ENCODE measurements around the gene PLXDC2. TPM values are rescaled to one million over a fixed set of nuclear protein-coding genes. Genes with fewer than 3 reads are reported as not detected.

Gene PLXDC2
- total RNA-seq, 1 donor from 2014 or later: 1.3 TPM

GRCh38 chr10:20105931-20106330, 289.7 kb downstream of the PLXDC2 start:
- H3K36me3 ChIP-seq (ENCODE audit: control insufficient read depth, insufficient read depth, low read length): no peaks in the 10 kb centered on the region
- no peak for FAIRE-seq
- no peak for TF ChIP-seq CTCF (IDR thresholded peaks at IDR 0.05; ENCODE audit: insufficient read depth, low read length, severe bottlenecking)
- H3K27me3 ChIP-seq (ENCODE audit: control insufficient read depth, insufficient read depth, low read length): no peaks in the 10 kb centered on the region
- no peak for DNase-seq (ENCODE audit: low read depth)
- no peak overlapping the region for H3K4me3 ChIP-seq (ENCODE audit: low read depth, low read length)

DNA sequence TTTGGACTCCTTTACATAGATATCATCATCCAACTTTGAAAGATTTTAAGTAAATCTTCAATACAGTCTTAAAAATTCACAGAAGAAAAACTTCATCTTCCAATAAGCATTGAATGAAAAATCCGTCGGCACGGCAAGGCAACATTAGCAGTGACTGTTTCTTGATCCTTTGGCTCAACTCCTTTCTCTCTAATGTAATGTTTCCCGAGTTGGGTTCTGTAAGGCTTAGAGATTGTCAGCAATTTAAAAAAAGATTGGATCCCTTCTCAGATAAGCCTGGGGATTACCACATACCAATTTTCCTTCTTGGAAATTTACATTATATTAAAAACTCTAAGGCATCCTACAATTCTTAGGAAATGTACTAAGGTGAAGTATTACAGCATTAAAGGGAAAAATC, 291.8 kb downstream of the PLXDC2 start:
- no peak for TF ChIP-seq CTCF (IDR thresholded peaks at IDR 0.05; ENCODE audit: insufficient read depth, low read length, severe bottlenecking)
- Histone ChIP-seq H3K36me3 (ENCODE audit: control insufficient read depth, insufficient read depth, low read length) (no peaks in the 10 kb centered on the region), H3K4me3 (ENCODE audit: low read depth, low read length) (no peak overlapping the region), H3K27me3 (ENCODE audit: control insufficient read depth, insufficient read depth, low read length) (no peaks in the 10 kb centered on the region)
- FAIRE-seq: no peak
- DNase-seq (ENCODE audit: low read depth): no peak

GRCh38 chr10:20109613-20110012, 293.4 kb downstream of the PLXDC2 start:
- TF ChIP-seq CTCF (IDR thresholded peaks at IDR 0.05; ENCODE audit: insufficient read depth, low read length, severe bottlenecking): no peak

DNA sequence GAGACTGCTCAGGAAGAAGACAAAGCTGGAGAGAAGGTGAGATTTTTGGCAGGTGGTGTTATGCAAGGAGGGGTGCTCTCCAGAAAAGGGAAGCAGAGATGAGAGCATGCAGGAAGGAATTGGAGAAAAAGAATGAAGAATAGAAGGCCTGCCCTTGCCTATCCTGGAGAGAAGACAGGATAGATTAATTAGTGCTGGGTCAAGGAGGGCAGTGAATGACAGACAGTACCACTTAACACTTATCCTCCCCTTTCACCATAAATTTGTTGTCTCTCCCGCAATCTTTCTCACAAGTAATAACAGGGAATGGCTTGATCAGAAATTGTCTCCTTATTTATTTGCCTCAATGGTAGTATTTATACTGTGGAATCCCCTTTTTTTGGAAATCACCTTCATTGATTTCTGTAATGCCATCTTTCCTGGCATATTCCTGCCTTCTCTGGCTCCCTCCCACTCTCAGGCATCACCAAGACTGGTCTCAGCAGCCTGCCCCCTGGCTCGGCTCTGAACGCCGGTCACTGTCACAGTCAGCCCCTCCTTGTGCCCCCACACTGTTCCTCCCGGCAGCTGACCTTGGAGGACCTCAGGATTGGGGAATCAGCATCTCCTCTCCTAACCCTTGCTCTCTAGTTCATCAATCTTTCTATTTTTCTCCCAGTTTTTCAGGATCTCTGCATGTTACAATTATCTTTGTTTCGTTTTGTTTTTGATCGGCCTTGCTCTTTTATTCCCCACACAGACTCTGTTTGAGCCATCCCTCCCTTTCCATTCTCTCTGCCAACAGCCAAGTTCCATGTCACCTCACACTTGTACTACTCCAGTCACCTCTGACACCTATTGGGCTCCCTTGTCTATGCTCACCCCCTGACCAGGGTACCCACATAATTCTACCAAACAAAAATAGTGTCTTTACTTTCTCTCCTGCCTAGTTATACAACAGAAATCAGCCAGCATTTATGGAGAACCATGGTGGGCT, 294.2 kb downstream of the PLXDC2 start:
- H3K4me3 ChIP-seq (ENCODE audit: low read depth, low read length): no peak overlapping the region
- no peaks in the 10 kb centered on the region for H3K36me3 ChIP-seq (ENCODE audit: control insufficient read depth, insufficient read depth, low read length)
- DNase-seq (ENCODE audit: low read depth): no peak
- no peak for FAIRE-seq
- H3K27me3 ChIP-seq (ENCODE audit: control insufficient read depth, insufficient read depth, low read length): no peaks in the 10 kb centered on the region
- TF ChIP-seq CTCF (IDR thresholded peaks at IDR 0.05; ENCODE audit: insufficient read depth, low read length, severe bottlenecking): no peak

More at GRCh38 chr10:20109613-20110012, 293.4 kb downstream of the PLXDC2 start:
- Histone ChIP-seq H3K4me3 (ENCODE audit: low read depth, low read length) (no peak overlapping the region), H3K27me3 (ENCODE audit: control insufficient read depth, insufficient read depth, low read length) (no peaks in the 10 kb centered on the region), H3K36me3 (ENCODE audit: control insufficient read depth, insufficient read depth, low read length) (no peaks in the 10 kb centered on the region)
- DNase-seq (ENCODE audit: low read depth) (no peak), FAIRE-seq (no peak)

GRCh38 chr10:20114179-20114578, 297.9 kb downstream of the PLXDC2 start:
- Histone ChIP-seq H3K27me3 (ENCODE audit: control insufficient read depth, insufficient read depth, low read length) (no peaks in the 10 kb centered on the region), H3K36me3 (ENCODE audit: control insufficient read depth, insufficient read depth, low read length) (no peaks in the 10 kb centered on the region), H3K4me3 (ENCODE audit: low read depth, low read length) (no peak overlapping the region)
- DNase-seq (ENCODE audit: low read depth): no peak
- TF ChIP-seq CTCF (IDR thresholded peaks at IDR 0.05; ENCODE audit: insufficient read depth, low read length, severe bottlenecking): no peak
- no peak for FAIRE-seq
